CD14-positive monocyte (primary cell): Measurements from ENCODE around the gene ASB17. TPM values are rescaled to one million over a fixed set of nuclear protein-coding genes. Genes with fewer than 3 reads are reported as not detected.

Experiments used
- DNase-seq, 3 donors: peaks; one replicate each; pipeline ENCODE4 v3.0.0-alpha.2; 2011 to 2022
- H2AFZ ChIP-seq: 2 replicates; pipeline ENCODE4 v1.6.0; 2012; ENCODE audit warnings: mild to moderate bottlenecking, low read depth, low read length, inconsistent platforms; ENCODE audit not compliant: insufficient read depth, poor library complexity, severe bottlenecking
- H3K27ac ChIP-seq, 2 donors: 1 replicate in 1 of 2; 2 replicates in 1 of 2; pipeline ENCODE4 v1.5.1; 2012 to 2013; ENCODE audit warnings: low read length in 2 of 2, control low read depth in 1 of 2, inconsistent platforms in 1 of 2, low read depth in 1 of 2, mild to moderate bottlenecking in 1 of 2
- H3K27me3 ChIP-seq, 2 donors: one replicate each; pipeline versions ENCODE4 v1.6.0 to v1.6.1; 2011 to 2013; ENCODE audit warnings: low read length in 2 of 2; ENCODE audit not compliant: control insufficient read depth in 2 of 2, insufficient read depth in 2 of 2
- H3K36me3 ChIP-seq, 2 donors: replicated peaks in 1 of 2; 1 replicate in 1 of 2; 2 replicates in 1 of 2; pipeline versions ENCODE4 v1.5.1 to v1.6.1; 2012 to 2013; ENCODE audit warnings: low read length in 2 of 2, control low read depth in 1 of 2, inconsistent platforms in 1 of 2, mild to moderate bottlenecking in 1 of 2; ENCODE audit not compliant: insufficient read depth in 2 of 2, control insufficient read depth in 1 of 2
- H3K4me1 ChIP-seq, 2 donors: 1 replicate in 1 of 2; 2 replicates in 1 of 2; pipeline versions ENCODE4 v1.5.1 to v1.6.1; 2012 to 2013; ENCODE audit warnings: low read length in 2 of 2, control low read depth in 1 of 2, inconsistent platforms in 1 of 2, mild to moderate bottlenecking in 1 of 2, moderate library complexity in 1 of 2; ENCODE audit not compliant: insufficient read depth in 2 of 2, control insufficient read depth in 1 of 2
- H3K4me2 ChIP-seq: replicated peaks from 2 replicates; pipeline ENCODE3; 2012; ENCODE audit warnings: low read length, moderate library complexity, mild to moderate bottlenecking; ENCODE audit not compliant: poor library complexity, severe bottlenecking; ENCODE audit errors: extremely low read depth
- H3K4me3 ChIP-seq, 3 experiments: fragments of 200-600 bp in 1 of 3; sonication (generic) in 1 of 3; replicated peaks in 1 of 3; 1 replicate in 2 of 3; 2 replicates in 1 of 3; pipeline ENCODE4 v1.5.1; 2011 to 2013; ENCODE audit warnings: low read length in 3 of 3, mild to moderate bottlenecking in 3 of 3, control low read depth in 2 of 3, low read depth in 2 of 3, inconsistent platforms in 1 of 3, moderate library complexity in 1 of 3
- H3K79me2 ChIP-seq: 2 replicates; pipeline ENCODE4 v1.6.0; 2012; ENCODE audit warnings: mild to moderate bottlenecking, control low read depth, inconsistent platforms, low read length, moderate library complexity; ENCODE audit not compliant: insufficient read depth
- H3K9ac ChIP-seq: 2 replicates; pipeline ENCODE4 v1.6.0; 2017; ENCODE audit warnings: low read length, mild to moderate bottlenecking; ENCODE audit not compliant: insufficient read depth, poor library complexity, severe bottlenecking
- H3K9me3 ChIP-seq, 2 donors: replicated peaks in 1 of 2; 1 replicate in 1 of 2; 2 replicates in 1 of 2; pipeline versions ENCODE4 v1.5.1 to v1.6.1; 2012 to 2013; ENCODE audit warnings: low read length in 2 of 2, control low read depth in 1 of 2; ENCODE audit not compliant: control insufficient read depth in 1 of 2, insufficient read depth in 1 of 2
- H4K20me1 ChIP-seq: 2 replicates; pipeline ENCODE4 v1.6.0; 2012; ENCODE audit warnings: mild to moderate bottlenecking, low read length, control low read depth, moderate library complexity; ENCODE audit not compliant: insufficient read depth
- H3K27ac Mint-ChIP-seq, 7 donors: one replicate each; pipeline ENCODE4 v1.8.0; 2020; ENCODE audit warnings: mild to moderate bottlenecking in 7 of 7, mixed read lengths in 7 of 7, moderate library complexity in 6 of 7, inconsistent platforms in 2 of 7
- H3K27me3 Mint-ChIP-seq, 3 donors: one replicate each; pipeline ENCODE4 v1.8.0; 2021 to 2022; ENCODE audit warnings: low read depth in 3 of 3, mild to moderate bottlenecking in 3 of 3, mixed read lengths in 3 of 3, moderate library complexity in 3 of 3, inconsistent platforms in 1 of 3
- H3K36me3 Mint-ChIP-seq, 2 donors: one replicate each; pipeline ENCODE4 v1.8.0; 2020; ENCODE audit warnings: mixed read lengths in 2 of 2, inconsistent platforms in 1 of 2, mild to moderate bottlenecking in 1 of 2
- H3K4me1 Mint-ChIP-seq: one replicate; pipeline ENCODE4 v1.8.0; 2020; ENCODE audit warnings: mild to moderate bottlenecking, mixed read lengths
- H3K4me3 Mint-ChIP-seq, 2 donors: one replicate each; pipeline ENCODE4 v1.8.0; 2020; ENCODE audit warnings: mild to moderate bottlenecking in 2 of 2, mixed read lengths in 2 of 2, moderate library complexity in 1 of 2
- H3K9me3 Mint-ChIP-seq, 7 donors: one replicate each; pipeline ENCODE4 v1.8.0; 2020 to 2022; ENCODE audit warnings: mixed read lengths in 7 of 7, mild to moderate bottlenecking in 6 of 7, moderate library complexity in 6 of 7, inconsistent platforms in 2 of 7
- WGBS: methylation state at CpG from one replicate; pipeline ENCODE4 v1.1.5; 2013; ENCODE audit warnings: missing lambda C conversion rate; ENCODE audit not compliant: insufficient coverage; 5-methylcytosine and 5-hydroxymethylcytosine counted together
- intact Hi-C, 2 donors: fragments of 100-400 bp; cut with micrococcal nuclease; formaldehyde crosslinking; loops; one replicate each; pipeline versions ENCODE4 v1.15.0 to v1.15.1; 2023
- polyA plus RNA-seq, 3 donors: library from polyadenylated mRNA; depleted of rRNA in 1 of 3; unstranded in 2 of 3; stranded (reverse) in 1 of 3; fragments of 300-500 nt in 2 of 3; fragments of >200 nt in 1 of 3; fragmentation: Illumina TruSeq in 2 of 3; gene quantifications; 1 replicate in 2 of 3; 2 replicates in 1 of 3; pipeline ENCODE4 v1.2.3, GENCODE V29; 2012 to 2021
- TF ChIP-seq, protein P1 (sequence below): fragments of 200-600 bp; IDR thresholded peaks from one replicate; pipeline ENCODE4 v1.8.0; 2022; ENCODE audit warnings: antibody characterized with exemption, mild to moderate bottlenecking

ASB17 gene
- polyA plus RNA-seq, 3 donors: not detected

GRCh38 chr1:75916834-75917233, 15.4 kb downstream of the ASB17 start:
- H3K4me1 ChIP-seq: no peaks in the 10 kb centered on the region
- H3K4me3 ChIP-seq: no peak overlapping the region
- Mint-ChIP-seq H3K36me3 (no peaks in the 10 kb centered on the region), H3K4me1 (no peaks in the 10 kb centered on the region), H3K9me3 (no peaks in the 10 kb centered on the region), H3K4me3 (no peak overlapping the region), H3K27me3 (peaks cover 0 to 2% (median 0%) of the 10 kb centered on the region in 3 donors), H3K27ac (no peak overlapping the region)
- WGBS: 100% methylated on average over 1 of the region's 2 CpGs
- no peak overlapping the region for H3K27ac ChIP-seq
- H3K27me3 ChIP-seq: no peaks in the 10 kb centered on the region
- H3K9me3 ChIP-seq: no peaks in the 10 kb centered on the region
- H3K4me2 ChIP-seq: no peak overlapping the region
- no peak overlapping the region for H2AFZ ChIP-seq
- no peak overlapping the region for H3K9ac ChIP-seq
- H3K36me3 ChIP-seq: no peaks in the 10 kb centered on the region
- intact Hi-C loops: no loop called here
- no peak for DNase-seq
- TF ChIP-seq, protein P1, sequence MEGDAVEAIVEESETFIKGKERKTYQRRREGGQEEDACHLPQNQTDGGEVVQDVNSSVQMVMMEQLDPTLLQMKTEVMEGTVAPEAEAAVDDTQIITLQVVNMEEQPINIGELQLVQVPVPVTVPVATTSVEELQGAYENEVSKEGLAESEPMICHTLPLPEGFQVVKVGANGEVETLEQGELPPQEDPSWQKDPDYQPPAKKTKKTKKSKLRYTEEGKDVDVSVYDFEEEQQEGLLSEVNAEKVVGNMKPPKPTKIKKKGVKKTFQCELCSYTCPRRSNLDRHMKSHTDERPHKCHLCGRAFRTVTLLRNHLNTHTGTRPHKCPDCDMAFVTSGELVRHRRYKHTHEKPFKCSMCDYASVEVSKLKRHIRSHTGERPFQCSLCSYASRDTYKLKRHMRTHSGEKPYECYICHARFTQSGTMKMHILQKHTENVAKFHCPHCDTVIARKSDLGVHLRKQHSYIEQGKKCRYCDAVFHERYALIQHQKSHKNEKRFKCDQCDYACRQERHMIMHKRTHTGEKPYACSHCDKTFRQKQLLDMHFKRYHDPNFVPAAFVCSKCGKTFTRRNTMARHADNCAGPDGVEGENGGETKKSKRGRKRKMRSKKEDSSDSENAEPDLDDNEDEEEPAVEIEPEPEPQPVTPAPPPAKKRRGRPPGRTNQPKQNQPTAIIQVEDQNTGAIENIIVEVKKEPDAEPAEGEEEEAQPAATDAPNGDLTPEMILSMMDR: no peak
- no peaks in the 10 kb centered on the region for H4K20me1 ChIP-seq
- no peaks in the 10 kb centered on the region for H3K79me2 ChIP-seq

DNA sequence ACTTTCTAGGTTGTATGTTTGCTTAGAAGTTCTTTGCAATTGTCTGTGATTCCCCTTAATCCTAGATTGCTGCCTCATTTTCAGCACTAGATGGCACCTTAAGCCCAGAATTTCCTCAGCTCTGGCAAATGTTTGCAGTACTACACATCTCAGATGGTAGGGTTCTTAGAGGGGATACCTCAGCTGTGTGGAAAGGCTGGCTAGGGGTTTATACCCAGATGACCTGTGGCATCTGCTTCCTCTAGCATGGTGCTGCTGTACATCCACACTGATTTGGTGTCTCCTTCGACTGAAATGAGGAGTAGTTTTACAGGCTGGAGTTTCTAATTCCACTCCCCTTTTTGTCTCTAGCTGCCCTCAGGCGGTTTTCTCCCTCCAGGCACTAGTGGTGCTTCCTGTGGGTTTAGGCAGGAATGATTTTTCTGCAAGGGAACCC, 23.5 kb downstream of the ASB17 start:
- Histone ChIP-seq H3K4me1 (no peaks in the 10 kb centered on the region), H3K4me2 (no peak overlapping the region), H3K27ac (no peak overlapping the region), H4K20me1 (no peaks in the 10 kb centered on the region), H3K4me3 (no peak overlapping the region), H3K27me3 (no peaks in the 10 kb centered on the region), H3K9ac (no peak overlapping the region), H3K9me3 (peaks cover 0 to 2% of the 10 kb centered on the region in 2 donors), H3K36me3 (no peaks in the 10 kb centered on the region), H2AFZ (no peak overlapping the region), H3K79me2 (no peaks in the 10 kb centered on the region)
- Mint-ChIP-seq H3K4me1 (no peaks in the 10 kb centered on the region), H3K36me3 (no peaks in the 10 kb centered on the region), H3K27me3 (peaks cover 0 to 4% (median 0%) of the 10 kb centered on the region in 3 donors), H3K27ac (no peak overlapping the region), H3K4me3 (no peak overlapping the region), H3K9me3 (peaks cover 0 to 9% (median 4%) of the 10 kb centered on the region in 7 donors)
- DNase-seq: no peak
- intact Hi-C loops: no loop called here
- WGBS: 40% methylated on average over 1 of the region's 2 CpGs
- TF ChIP-seq, protein P1: no peak
